Osteocyte (in vitro differentiated cells): ENCODE measurements around the gene PDGFRB. TPM values are rescaled to one million over a fixed set of nuclear protein-coding genes. Genes with fewer than 3 reads are reported as not detected.

Experiments used
- DNase-seq: peaks from one replicate; pipeline ENCODE4 v3.0.0; 2021; ENCODE audit warnings: mixed read lengths; ENCODE audit not compliant: unreplicated experiment; ENCODE audit errors: extremely low spot score
- H3K27ac Mint-ChIP-seq: one replicate; pipeline ENCODE4 v1.8.0; 2021; ENCODE audit warnings: mild to moderate bottlenecking, mixed read lengths; ENCODE audit not compliant: unreplicated experiment
- H3K27me3 Mint-ChIP-seq: one replicate; pipeline ENCODE4 v1.8.0; 2021; ENCODE audit warnings: mixed read lengths; ENCODE audit not compliant: unreplicated experiment
- H3K36me3 Mint-ChIP-seq: one replicate; pipeline ENCODE4 v1.8.0; 2021; ENCODE audit warnings: mixed read lengths; ENCODE audit not compliant: unreplicated experiment
- H3K4me1 Mint-ChIP-seq: one replicate; pipeline ENCODE4 v1.8.0; 2021; ENCODE audit warnings: mixed read lengths; ENCODE audit not compliant: unreplicated experiment
- H3K4me3 Mint-ChIP-seq: one replicate; pipeline ENCODE4 v1.8.0; 2021; ENCODE audit warnings: mild to moderate bottlenecking, moderate library complexity, mixed read lengths; ENCODE audit not compliant: unreplicated experiment
- H3K9me3 Mint-ChIP-seq: one replicate; pipeline ENCODE4 v1.8.0; 2021; ENCODE audit warnings: mixed read lengths; ENCODE audit not compliant: unreplicated experiment
- total RNA-seq: library from RNA; stranded (reverse); gene quantifications from 2 replicates; pipeline ENCODE4 v1.2.1, GENCODE V29; 2021
- TF ChIP-seq, protein P1 (sequence below): fragments of 200-600 bp; sonication (generic); IDR thresholded peaks from 2 replicates; pipeline ENCODE4 v1.5.0; 2021; ENCODE audit warnings: antibody characterized with exemption, mild to moderate bottlenecking, moderate library complexity

The PDGFRB gene
- total RNA-seq, 1 donor from 2014 or later, result 1,093 TPM

DNA sequence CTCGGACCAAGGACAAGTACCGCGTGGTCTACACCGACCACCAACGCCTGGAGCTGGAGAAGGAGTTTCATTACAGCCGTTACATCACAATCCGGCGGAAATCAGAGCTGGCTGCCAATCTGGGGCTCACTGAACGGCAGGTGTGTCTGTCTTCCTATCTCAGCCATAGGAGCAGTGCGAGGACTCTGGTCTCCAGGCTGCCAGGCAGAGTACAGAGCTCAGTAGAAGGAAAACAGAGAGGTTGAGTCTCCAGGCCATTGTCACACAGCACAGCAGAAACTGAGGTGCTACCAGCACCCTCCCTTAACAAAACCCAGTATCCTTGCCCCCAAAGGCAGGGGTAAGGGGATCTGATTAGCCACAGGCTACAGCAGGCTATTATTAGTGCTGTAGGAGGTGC, 27.1 kb upstream of the PDGFRB start:
- peaks cover 5% of the 10 kb centered on the region for H3K4me1 Mint-ChIP-seq
- peaks cover 6% of the 10 kb centered on the region for H3K27me3 Mint-ChIP-seq
- H3K36me3 Mint-ChIP-seq, result no peaks in the 10 kb centered on the region
- TF ChIP-seq, protein P1, sequence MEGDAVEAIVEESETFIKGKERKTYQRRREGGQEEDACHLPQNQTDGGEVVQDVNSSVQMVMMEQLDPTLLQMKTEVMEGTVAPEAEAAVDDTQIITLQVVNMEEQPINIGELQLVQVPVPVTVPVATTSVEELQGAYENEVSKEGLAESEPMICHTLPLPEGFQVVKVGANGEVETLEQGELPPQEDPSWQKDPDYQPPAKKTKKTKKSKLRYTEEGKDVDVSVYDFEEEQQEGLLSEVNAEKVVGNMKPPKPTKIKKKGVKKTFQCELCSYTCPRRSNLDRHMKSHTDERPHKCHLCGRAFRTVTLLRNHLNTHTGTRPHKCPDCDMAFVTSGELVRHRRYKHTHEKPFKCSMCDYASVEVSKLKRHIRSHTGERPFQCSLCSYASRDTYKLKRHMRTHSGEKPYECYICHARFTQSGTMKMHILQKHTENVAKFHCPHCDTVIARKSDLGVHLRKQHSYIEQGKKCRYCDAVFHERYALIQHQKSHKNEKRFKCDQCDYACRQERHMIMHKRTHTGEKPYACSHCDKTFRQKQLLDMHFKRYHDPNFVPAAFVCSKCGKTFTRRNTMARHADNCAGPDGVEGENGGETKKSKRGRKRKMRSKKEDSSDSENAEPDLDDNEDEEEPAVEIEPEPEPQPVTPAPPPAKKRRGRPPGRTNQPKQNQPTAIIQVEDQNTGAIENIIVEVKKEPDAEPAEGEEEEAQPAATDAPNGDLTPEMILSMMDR, result no peak
- no peaks in the 10 kb centered on the region for H3K9me3 Mint-ChIP-seq
- no peak for DNase-seq
- no peak overlapping the region for H3K4me3 Mint-ChIP-seq
- H3K27ac Mint-ChIP-seq, result no peak overlapping the region

DNA sequence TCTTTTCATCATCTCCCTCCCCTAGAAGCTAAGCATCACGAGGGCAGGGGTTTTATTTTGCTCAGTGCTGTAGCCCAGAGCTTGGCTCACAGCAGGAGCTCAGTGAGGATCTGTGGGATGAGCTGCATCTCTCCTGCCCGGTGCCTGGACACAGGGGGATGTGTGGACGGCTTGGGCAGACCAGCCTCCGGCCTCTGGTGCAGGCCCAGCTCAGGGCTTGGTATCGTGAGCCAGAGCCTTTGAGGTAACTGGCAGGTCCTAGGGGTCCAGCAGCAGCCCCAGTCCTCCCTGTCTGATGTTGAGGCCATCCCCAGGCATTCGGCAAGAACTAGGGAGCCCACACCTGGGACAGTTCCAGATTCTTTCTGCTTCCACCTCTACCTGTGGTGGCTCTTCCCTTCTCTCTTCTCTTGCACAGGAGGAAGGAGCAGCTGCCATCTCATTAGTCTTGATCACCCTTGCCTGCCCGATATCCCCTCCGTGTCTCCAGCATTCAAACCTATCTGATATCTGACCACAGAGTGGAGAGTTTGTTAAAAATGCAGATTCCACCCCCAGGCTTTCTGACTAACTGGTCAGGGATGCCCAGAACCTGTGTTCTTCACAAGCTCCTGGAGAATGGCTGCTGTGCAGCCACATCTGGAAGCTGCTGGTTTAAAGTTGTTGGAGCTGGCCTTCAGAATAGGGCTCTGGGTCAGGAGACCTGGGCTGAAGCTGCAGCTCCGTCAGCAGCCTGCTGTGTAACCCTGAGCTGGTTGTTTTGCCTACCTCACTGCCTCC, 26.3 kb upstream of the PDGFRB start:
- Mint-ChIP-seq H3K27ac (no peak overlapping the region), H3K4me1 (peaks cover 7% of the 10 kb centered on the region)
- DNase-seq, result no peak

DNA sequence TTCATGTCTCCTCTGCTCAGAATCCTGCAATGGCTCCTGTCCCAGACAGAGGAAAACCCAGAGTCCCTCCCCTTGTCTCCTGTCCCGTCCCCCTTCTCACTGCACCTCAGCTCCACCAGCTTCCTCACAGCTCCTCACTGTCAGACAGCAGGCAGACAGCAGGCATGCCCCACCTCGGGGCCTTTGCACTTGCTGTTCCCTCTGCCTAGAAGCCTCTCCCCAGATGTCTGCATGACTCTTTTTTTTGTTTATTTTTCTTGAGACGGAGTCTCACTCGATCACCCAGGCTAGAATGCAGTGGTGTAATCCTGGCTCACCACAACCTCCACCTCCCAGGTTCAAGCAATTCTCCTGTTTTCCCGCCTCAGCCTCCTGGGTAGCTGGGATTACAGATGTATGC, 25.4 kb upstream of the PDGFRB start:
- TF ChIP-seq, protein P1, result no peak
- H3K27ac Mint-ChIP-seq, result no peak overlapping the region
- no peak for DNase-seq
- H3K4me3 Mint-ChIP-seq, result no peak overlapping the region
- peaks cover 11% of the 10 kb centered on the region for H3K4me1 Mint-ChIP-seq
- no peaks in the 10 kb centered on the region for H3K27me3 Mint-ChIP-seq
- H3K9me3 Mint-ChIP-seq, result no peaks in the 10 kb centered on the region
- H3K36me3 Mint-ChIP-seq, result no peaks in the 10 kb centered on the region

More for the DNA sequence above, 26.3 kb upstream of the PDGFRB start:
- H3K36me3 Mint-ChIP-seq, result no peaks in the 10 kb centered on the region
- TF ChIP-seq, protein P1, result no peak
- H3K27me3 Mint-ChIP-seq, result no peaks in the 10 kb centered on the region
- H3K4me3 Mint-ChIP-seq, result no peak overlapping the region
- no peaks in the 10 kb centered on the region for H3K9me3 Mint-ChIP-seq

- Mint-ChIP-seq H3K36me3 (no peaks in the 10 kb centered on the region), H3K9me3 (no peaks in the 10 kb centered on the region), H3K27me3 (no peaks in the 10 kb centered on the region), H3K4me3 (no peak overlapping the region), H3K4me1 (peaks cover 14% of the 10 kb centered on the region), H3K27ac (no peak overlapping the region)
- TF ChIP-seq, protein P1, result no peak
- no peak for DNase-seq
Observed at GRCh38 chr5:150180241-150181026, 24.8 kb upstream of the PDGFRB start.

DNA sequence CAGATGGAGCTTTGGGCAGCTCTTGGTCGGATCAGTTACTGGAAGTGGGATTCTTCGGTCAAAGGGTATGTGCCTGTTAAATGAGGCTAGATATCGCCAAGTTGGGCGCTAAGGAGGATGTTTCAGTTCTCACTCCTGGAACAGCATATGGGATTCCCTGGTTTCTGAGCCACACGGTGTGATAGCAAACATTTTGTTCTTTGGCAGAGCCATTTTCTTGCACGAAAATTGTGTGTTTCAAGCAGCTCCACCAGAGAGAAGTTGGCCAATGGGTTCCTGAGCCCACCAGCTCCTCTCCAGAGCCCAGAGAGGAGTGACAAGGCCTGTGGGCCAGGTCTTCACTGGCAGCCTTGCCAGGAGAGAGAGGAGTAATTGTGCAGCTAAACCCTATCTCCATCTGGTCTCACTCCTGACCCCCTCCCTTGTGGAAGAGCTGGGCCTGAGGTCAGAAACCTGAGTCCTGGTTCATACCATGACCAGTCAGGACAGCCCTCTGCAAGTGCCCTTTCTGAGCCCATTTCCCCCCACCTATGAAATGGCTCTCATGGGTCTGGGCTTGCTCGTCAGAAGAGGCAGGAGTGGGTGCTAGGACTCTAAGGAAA, 23.5 kb upstream of the PDGFRB start:
- TF ChIP-seq, protein P1, result no peak
- no peaks in the 10 kb centered on the region for H3K9me3 Mint-ChIP-seq

More for the DNA sequence above, 23.5 kb upstream of the PDGFRB start:
- Mint-ChIP-seq H3K36me3 (no peaks in the 10 kb centered on the region), H3K4me3 (no peak overlapping the region), H3K27me3 (no peaks in the 10 kb centered on the region), H3K27ac (no peak overlapping the region), H3K4me1 (peaks cover 20% of the 10 kb centered on the region)
- no peak for DNase-seq
